Measurements from ENCODE around the gene DNAJC15. TPM values are rescaled to one million over a fixed set of nuclear protein-coding genes. Genes with fewer than 3 reads are reported as not detected.
"Not testable (repeated sequence)": the region's sequence is repeated elsewhere in the genome, so short reads cannot be mapped to it uniquely, and the experiment has no call there.

Gene DNAJC15
- total RNA-seq, 4 donors from 2014 or later: 11.0 to 18.3 (median 12.5) TPM

DNA sequence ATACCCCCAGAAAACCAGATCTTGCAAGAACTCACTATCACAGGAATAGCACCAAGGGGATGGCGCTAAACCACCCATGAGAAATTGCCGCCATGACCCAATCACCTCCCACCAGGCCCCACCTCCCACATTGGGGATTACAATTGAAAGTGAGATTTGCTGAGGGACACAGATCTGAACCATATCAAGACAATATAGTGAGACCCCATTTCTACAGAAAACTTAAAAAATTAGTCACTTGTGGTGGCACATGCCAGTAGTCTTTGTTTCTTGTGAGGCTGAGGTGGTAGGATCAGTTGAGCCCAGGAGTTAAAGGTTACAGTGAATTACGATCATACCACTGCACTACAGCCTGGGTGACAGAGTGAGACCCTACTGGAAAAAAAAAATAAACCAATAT, 9.7 kb downstream of the DNAJC15 start:
- WGBS, 2 donors: 94 to 100% methylated on average over 3 of the region's 3 CpGs
- no peak for DNase-seq
- H3K27me3 ChIP-seq: no peaks in the 10 kb centered on the region
- H3K27ac ChIP-seq: no peak overlapping the region
- intact Hi-C loops (cut with DNase I): no loop called here
- no peak for TF ChIP-seq POLR2A (IDR thresholded peaks at IDR 0.05)
- TF ChIP-seq, protein P1, sequence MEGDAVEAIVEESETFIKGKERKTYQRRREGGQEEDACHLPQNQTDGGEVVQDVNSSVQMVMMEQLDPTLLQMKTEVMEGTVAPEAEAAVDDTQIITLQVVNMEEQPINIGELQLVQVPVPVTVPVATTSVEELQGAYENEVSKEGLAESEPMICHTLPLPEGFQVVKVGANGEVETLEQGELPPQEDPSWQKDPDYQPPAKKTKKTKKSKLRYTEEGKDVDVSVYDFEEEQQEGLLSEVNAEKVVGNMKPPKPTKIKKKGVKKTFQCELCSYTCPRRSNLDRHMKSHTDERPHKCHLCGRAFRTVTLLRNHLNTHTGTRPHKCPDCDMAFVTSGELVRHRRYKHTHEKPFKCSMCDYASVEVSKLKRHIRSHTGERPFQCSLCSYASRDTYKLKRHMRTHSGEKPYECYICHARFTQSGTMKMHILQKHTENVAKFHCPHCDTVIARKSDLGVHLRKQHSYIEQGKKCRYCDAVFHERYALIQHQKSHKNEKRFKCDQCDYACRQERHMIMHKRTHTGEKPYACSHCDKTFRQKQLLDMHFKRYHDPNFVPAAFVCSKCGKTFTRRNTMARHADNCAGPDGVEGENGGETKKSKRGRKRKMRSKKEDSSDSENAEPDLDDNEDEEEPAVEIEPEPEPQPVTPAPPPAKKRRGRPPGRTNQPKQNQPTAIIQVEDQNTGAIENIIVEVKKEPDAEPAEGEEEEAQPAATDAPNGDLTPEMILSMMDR (IDR thresholded peaks at IDR 0.05): no peak
- no peaks in the 10 kb centered on the region for H3K36me3 ChIP-seq
- peaks cover 15 to 22% of the 10 kb centered on the region in 2 donors for H3K4me1 ChIP-seq
- no peaks in the 10 kb centered on the region for H3K9me3 ChIP-seq
- no peak overlapping the region for H3K4me3 ChIP-seq (replicated peaks in 1 of 3)

DNA sequence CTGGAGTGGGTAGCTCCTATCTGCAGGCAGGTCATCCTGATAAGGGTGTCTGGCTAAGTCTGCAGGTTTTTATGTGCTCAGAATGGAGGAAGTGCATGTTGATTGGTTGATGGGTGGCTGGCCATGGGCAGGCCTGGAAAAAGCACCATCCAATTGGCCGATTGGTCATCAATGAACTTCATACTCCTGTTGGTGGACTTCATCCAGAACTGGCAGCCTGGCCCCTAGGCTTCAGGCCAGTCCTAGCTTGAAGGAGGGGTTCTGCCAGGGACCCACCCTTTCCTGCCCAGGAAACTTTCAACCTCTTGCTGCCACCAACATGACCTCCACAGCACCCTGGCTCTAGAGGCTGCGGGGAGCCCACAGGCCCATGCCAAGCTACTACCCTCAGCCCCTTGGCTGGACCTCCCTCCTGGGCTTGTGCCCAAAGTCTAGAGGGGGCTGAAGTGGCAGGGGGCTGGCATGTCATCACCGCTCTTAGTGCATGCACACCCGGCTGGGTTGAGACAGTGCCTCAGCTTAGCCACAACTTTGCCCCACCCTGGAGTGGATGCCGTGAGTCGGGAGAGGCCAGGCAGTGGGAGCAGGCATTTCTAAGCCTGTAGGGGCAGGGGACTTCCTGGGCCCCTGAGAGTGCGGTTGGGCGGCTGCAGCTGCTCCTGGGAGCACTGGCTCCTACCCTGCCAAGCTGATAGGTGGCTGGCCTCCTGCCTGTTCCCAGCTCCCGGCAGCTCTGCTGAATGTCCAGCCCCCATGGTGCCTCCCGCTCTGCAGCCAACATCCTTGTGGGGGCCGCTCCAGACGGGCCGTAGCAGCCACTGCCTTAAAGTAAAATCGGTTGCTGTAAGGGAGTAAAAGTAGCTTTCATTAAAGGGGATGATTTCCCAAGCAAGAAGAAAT, 13.2 kb downstream of the DNAJC15 start:
- WGBS, 2 donors: 36 to 68% methylated on average over 10 to 13 of the region's 14 CpGs
- DNase-seq: peak in 1 of 2 donors; percentile 13
- no peaks in the 10 kb centered on the region for H3K9me3 ChIP-seq
- intact Hi-C loops (cut with DNase I): no loop called here
- no peaks in the 10 kb centered on the region for H3K27me3 ChIP-seq
- H3K4me3 ChIP-seq (replicated peaks in 1 of 3): no peak overlapping the region
- no peaks in the 10 kb centered on the region for H3K36me3 ChIP-seq
- H3K4me1 ChIP-seq: peaks cover 11 to 17% of the 10 kb centered on the region in 2 donors
- H3K27ac ChIP-seq: no peak overlapping the region
- TF ChIP-seq POLR2A (IDR thresholded peaks at IDR 0.05): no peak
- TF ChIP-seq, protein P1 (IDR thresholded peaks at IDR 0.05): no peak

DNA sequence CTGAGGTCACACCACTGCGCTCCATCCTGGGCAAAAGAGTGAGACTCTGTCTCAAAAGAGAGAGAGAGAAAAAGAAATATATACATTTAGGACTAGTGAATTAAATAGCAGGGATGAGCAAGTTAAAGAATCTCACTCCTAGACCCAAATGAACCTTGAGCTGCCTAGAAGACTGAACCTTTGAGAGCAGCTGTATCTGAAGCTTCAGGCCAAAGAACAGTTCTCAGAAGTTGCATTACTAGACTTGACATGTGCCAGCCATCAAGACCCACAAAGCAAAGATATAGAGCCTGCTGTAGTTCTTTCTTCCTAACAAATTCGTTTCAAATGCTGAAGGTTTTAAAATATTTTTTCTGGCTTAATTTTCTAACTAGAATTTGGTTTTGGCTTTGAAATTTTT, 16.6 kb downstream of the DNAJC15 start:
- TF ChIP-seq, protein P1 (IDR thresholded peaks at IDR 0.05): no peak
- no peak for TF ChIP-seq POLR2A (IDR thresholded peaks at IDR 0.05)
- Histone ChIP-seq H3K9me3 (no peaks in the 10 kb centered on the region), H3K4me3 (replicated peaks in 1 of 3) (no peak overlapping the region), H3K36me3 (no peaks in the 10 kb centered on the region), H3K27me3 (no peaks in the 10 kb centered on the region), H3K4me1 (peaks cover 8 to 17% of the 10 kb centered on the region in 2 donors), H3K27ac (no peak overlapping the region)
- intact Hi-C loops (cut with DNase I): no loop called here
- no peak for DNase-seq
- whole genome bisulfite sequencing, 2 donors: 93 to 94% methylated on average over 2 of the region's 2 CpGs

DNA sequence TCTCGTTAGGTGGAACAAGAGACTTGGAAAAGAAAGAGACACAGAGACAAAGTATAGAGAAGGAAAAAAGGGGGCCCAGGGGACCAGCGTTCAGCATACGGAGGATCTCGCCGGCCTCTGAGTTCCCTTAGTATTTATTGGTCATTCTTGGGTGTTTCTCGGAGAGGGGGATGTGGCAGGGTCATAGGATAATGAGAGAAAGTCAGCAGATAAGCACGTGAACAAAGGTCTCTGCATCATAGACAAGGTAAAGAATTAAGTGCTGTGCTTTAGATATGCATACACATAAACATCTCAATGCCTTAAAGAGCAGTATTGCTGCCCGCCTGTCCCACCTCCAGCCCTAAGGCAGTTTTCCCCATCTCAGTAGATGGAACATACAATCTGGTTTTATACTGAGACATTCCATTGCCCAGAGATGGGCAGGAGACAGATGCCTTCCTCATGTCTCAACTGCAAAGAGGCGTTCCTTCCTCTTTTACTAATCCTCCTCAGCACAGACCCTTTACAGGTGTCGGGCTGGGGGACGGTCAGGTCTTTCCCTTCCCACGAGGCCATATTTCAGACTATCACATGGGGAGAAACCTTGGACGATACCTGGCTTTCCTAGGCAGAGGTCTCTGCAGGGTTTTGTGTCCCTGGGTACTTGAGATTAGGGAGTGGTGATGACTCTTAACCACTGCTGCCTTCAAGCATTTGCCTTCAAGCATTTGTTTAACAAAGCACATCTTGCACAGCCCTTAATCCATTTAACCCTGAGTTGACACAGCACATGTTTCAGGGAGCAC, 17.4 kb downstream of the DNAJC15 start:
- H3K9me3 ChIP-seq; H3K36me3 ChIP-seq; H3K4me3 ChIP-seq (replicated peaks in 1 of 3); H3K27ac ChIP-seq; DNase-seq; intact Hi-C loops (cut with DNase I); H3K27me3 ChIP-seq: not testable (repeated sequence)
- H3K4me1 ChIP-seq: peaks cover 7 to 21% of the 10 kb centered on the region in 2 donors
- WGBS, 2 donors: 79 to 87% methylated on average over 13 of the region's 13 CpGs

DNA sequence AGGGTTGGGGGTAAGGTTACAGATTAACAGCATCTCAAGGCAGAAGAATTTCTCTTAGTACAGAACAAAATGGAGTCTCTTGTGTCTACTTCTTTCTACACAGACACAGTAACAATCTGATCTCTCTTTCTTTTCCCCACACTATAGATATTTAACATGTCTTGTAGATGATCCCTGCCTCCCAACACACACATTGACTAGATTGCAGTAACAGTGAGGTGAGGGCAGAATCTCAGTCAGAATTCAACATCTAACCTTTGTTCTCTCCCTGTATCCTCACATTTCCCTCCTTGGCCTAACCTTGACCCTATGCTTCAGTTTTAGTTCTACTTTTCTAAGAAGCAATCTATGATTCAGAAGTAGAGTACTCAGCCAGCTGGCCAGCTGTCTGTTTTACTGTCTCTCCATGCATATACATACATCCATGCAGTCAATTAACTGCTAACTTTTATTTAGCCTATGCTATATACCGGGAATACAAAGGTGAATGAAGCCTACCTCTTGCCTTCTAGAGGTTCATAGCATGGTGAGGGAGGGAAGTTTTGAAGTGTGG, 18.1 kb downstream of the DNAJC15 start:
- Histone ChIP-seq H3K4me3 (replicated peaks in 1 of 3) (no peak overlapping the region), H3K4me1 (peaks cover 7 to 21% of the 10 kb centered on the region in 2 donors), H3K36me3 (no peaks in the 10 kb centered on the region), H3K27ac (no peak overlapping the region), H3K27me3 (no peaks in the 10 kb centered on the region), H3K9me3 (no peaks in the 10 kb centered on the region)
- TF ChIP-seq, protein P1 (IDR thresholded peaks at IDR 0.05): no peak
- no peak for TF ChIP-seq POLR2A (IDR thresholded peaks at IDR 0.05)
- DNase-seq: no peak
- WGBS, 2 donors: 91 to 94% methylated on average over 1 of the region's 1 CpG
- intact Hi-C loops (cut with DNase I): no loop called here

Data from thyroid gland (tissue), 4 donors.